Tibial artery (tissue), 4 donors: ENCODE measurements around the gene ZFP57.

Experiments used
- DNase-seq, 2 donors: peaks; one replicate each; pipeline ENCODE4 v3.0.0-alpha.2; 2019
- H3K27ac ChIP-seq, 2 donors: fragments of 200-600 bp; sonication (generic) in 1 of 2; 1 replicate in 1 of 2; 2 replicates in 1 of 2; pipeline ENCODE4 v1.5.1; 2018 to 2019; ENCODE audit warnings: mild to moderate bottlenecking in 1 of 2
- H3K27me3 ChIP-seq, 2 donors: fragments of 200-600 bp; sonication (generic) in 1 of 2; one replicate each; pipeline versions ENCODE4 v1.5.1 to v1.6.0; 2016 to 2019
- H3K36me3 ChIP-seq, 3 donors: fragments of 200-600 bp; sonication (generic) in 2 of 3; one replicate each; pipeline ENCODE4 v1.5.1; 2016 to 2019; ENCODE audit warnings: mild to moderate bottlenecking in 2 of 3
- H3K4me1 ChIP-seq, 4 donors: fragments of 200-600 bp; sonication (generic) in 2 of 4; 1 replicate in 3 of 4; 2 replicates in 1 of 4; pipeline ENCODE4 v1.5.1; 2016 to 2019
- H3K4me3 ChIP-seq, 2 donors: fragments of 200-600 bp; sonication (generic) in 1 of 2; 1 replicate in 1 of 2; 2 replicates in 1 of 2; pipeline ENCODE4 v1.5.1; 2018 to 2019; ENCODE audit warnings: mild to moderate bottlenecking in 2 of 2
- H3K9me3 ChIP-seq, 3 donors: fragments of 200-600 bp; sonication (generic) in 1 of 3; one replicate each; pipeline ENCODE4 v1.5.1; 2016 to 2019
- CTCF ChIP-seq, 2 experiments: fragments of 200-600 bp in 1 of 2; fragments of 450-650 bp in 1 of 2; IDR thresholded peaks; one replicate each; pipeline ENCODE4 v1.5.1; 2017 to 2019; ENCODE audit warnings: antibody characterized with exemption in 2 of 2, mild to moderate bottlenecking in 1 of 2, moderate library complexity in 1 of 2
- intact Hi-C: fragments of 100-400 bp; cut with DNase I; formaldehyde crosslinking; loops from one replicate; pipeline ENCODE4 v1.15.0; 2023; ENCODE audit warnings: low total_unique reads

ZFP57 gene

GRCh38 chr6:29705389-29706231 is 24.7 kb upstream of the ZFP57 start:
- H3K27me3 ChIP-seq = peaks cover 0 to 40% of the 10 kb centered on the region in 2 donors
- DNase-seq = no peak
- no peaks in the 10 kb centered on the region for H3K36me3 ChIP-seq
- TF ChIP-seq CTCF (IDR thresholded peaks at IDR 0.05) = peak; percentile 37 to 54
- intact Hi-C loops = loop anchor here (5.0 to 10.0 kb wide), 2 partner anchors 49 to 132 kb away; no protein-coding TSS in a partner anchor
- H3K9me3 ChIP-seq = no peaks in the 10 kb centered on the region
- H3K27ac ChIP-seq = no peak overlapping the region
- no peaks in the 10 kb centered on the region for H3K4me1 ChIP-seq
- H3K4me3 ChIP-seq = no peak overlapping the region

- peaks cover 0 to 24% of the 10 kb centered on the region in 2 donors for H3K27me3 ChIP-seq
- H3K27ac ChIP-seq = no peak overlapping the region
- peak in 1 of 2 donors; percentile 61 for DNase-seq
- no peaks in the 10 kb centered on the region for H3K4me1 ChIP-seq
- intact Hi-C loops = loop anchor here (10.0 kb wide), 1 partner anchor 52 kb away; no protein-coding TSS in a partner anchor
- no peaks in the 10 kb centered on the region for H3K36me3 ChIP-seq
- H3K9me3 ChIP-seq = no peaks in the 10 kb centered on the region
- TF ChIP-seq CTCF (IDR thresholded peaks at IDR 0.05) = peak; percentile 58 to 71
- no peak overlapping the region for H3K4me3 ChIP-seq
Observed at GRCh38 chr6:29702519-29703103, 21.7 kb upstream of the ZFP57 start.

- Histone ChIP-seq H3K4me3 (no peak overlapping the region), H3K27me3 (no peaks in the 10 kb centered on the region), H3K4me1 (no peaks in the 10 kb centered on the region), H3K9me3 (no peaks in the 10 kb centered on the region), H3K36me3 (no peaks in the 10 kb centered on the region), H3K27ac (no peak overlapping the region)
- TF ChIP-seq CTCF (IDR thresholded peaks at IDR 0.05) = peak in 1 of 2 experiments; percentile 39
- DNase-seq = no peak
- intact Hi-C loops = no loop called here
Observed at GRCh38 chr6:29696147-29697125, 15.5 kb upstream of the ZFP57 start.

GRCh38 chr6:29694637-29695036 is 13.7 kb upstream of the ZFP57 start:
- Histone ChIP-seq H3K4me1 (no peaks in the 10 kb centered on the region), H3K9me3 (no peaks in the 10 kb centered on the region), H3K27ac (no peak overlapping the region), H3K27me3 (no peaks in the 10 kb centered on the region), H3K4me3 (no peak overlapping the region), H3K36me3 (no peaks in the 10 kb centered on the region)
- TF ChIP-seq CTCF (IDR thresholded peaks at IDR 0.05) = no peak
- no peak for DNase-seq
- intact Hi-C loops = no loop called here

GRCh38 chr6:29685718-29686326 is 4.9 kb upstream of the ZFP57 start:
- Histone ChIP-seq H3K27me3 (peaks cover 0 to 6% of the 10 kb centered on the region in 2 donors), H3K9me3 (no peaks in the 10 kb centered on the region), H3K4me3 (no peak overlapping the region), H3K27ac (no peak overlapping the region), H3K4me1 (no peaks in the 10 kb centered on the region), H3K36me3 (no peaks in the 10 kb centered on the region)
- TF ChIP-seq CTCF (IDR thresholded peaks at IDR 0.05) = peak in 1 of 2 experiments; percentile 9
- intact Hi-C loops = no loop called here
- DNase-seq = no peak
